K562 (cell line): ENCODE results near the gene DPH2. TPM values are rescaled to one million over a fixed set of nuclear protein-coding genes. Genes with fewer than 3 reads are reported as not detected.

Experiments used
- BRCA1 ChIP-seq, 2 experiments: fragments of 450-650 bp in 1 of 2; sonication (generic) in 1 of 2; formaldehyde crosslinking in 1 of 2; IDR thresholded peaks; 2 replicates each; pipeline versions ENCODE4 v1.5.0 to v1.6.1; 2017 to 2020; ENCODE audit warnings: mild to moderate bottlenecking in 1 of 2, missing genetic modification reagents in 1 of 2
- FOXA3 ChIP-seq, 2 experiments: fragments of 450-650 bp in 1 of 2; sonication (generic) in 1 of 2; formaldehyde crosslinking; IDR thresholded peaks in 1 of 2; conservative IDR thresholded peaks in 1 of 2; 2 replicates each; pipeline versions ENCODE4 v1.4.0 to v1.8.0; 2020 to 2022; ENCODE audit warnings: mild to moderate bottlenecking in 2 of 2, missing genetic modification reagents in 1 of 2
- HEY1 ChIP-seq: fragments of 250-450 bp; sonication (Bioruptor Pico); IDR thresholded peaks from 2 replicates; pipeline ENCODE4 v1.5.0; 2020; ENCODE audit warnings: mild to moderate bottlenecking, moderate library complexity, borderline replicate concordance
- HNRNPK ChIP-seq: fragments of 200-400 bp; formaldehyde crosslinking; IDR thresholded peaks from one replicate; pipeline ENCODE4 v1.6.1; 2018; ENCODE audit warnings: mild to moderate bottlenecking, low read depth, low read length; ENCODE audit not compliant: poor library complexity, severe bottlenecking
- MTA3 ChIP-seq: fragments of 450-650 bp; formaldehyde crosslinking; IDR thresholded peaks from 2 replicates; pipeline ENCODE4 v1.6.1; 2017; ENCODE audit warnings: mild to moderate bottlenecking, borderline replicate concordance
- POLR2A ChIP-seq: fragments of 450-650 bp; conservative IDR thresholded peaks from 2 replicates; pipeline ENCODE4 v1.6.1; 2016
- POLR2AphosphoS5 ChIP-seq: IDR thresholded peaks from 2 replicates; pipeline ENCODE4 v1.6.1; 2011; ENCODE audit warnings: mild to moderate bottlenecking, low read depth, low read length, moderate library complexity; ENCODE audit not compliant: control insufficient read depth, insufficient read depth
- PTTG1 ChIP-seq: fragments of 450-650 bp; IDR thresholded peaks from 2 replicates; pipeline ENCODE4 v1.6.1; 2016; ENCODE audit warnings: low read depth, mild to moderate bottlenecking, missing genetic modification characterization, missing compliant biosample characterization
- RB1 ChIP-seq: fragments of 450-650 bp; IDR thresholded peaks from 2 replicates; pipeline ENCODE4 v1.6.1; 2017; ENCODE audit warnings: low read depth, mild to moderate bottlenecking
- SIN3A ChIP-seq, 2 experiments: fragments of 150-350 bp in 1 of 2; IDR thresholded peaks; 2 replicates each; pipeline ENCODE4 v1.6.1; 2011 to 2016; ENCODE audit warnings: borderline replicate concordance in 2 of 2, low read depth in 2 of 2, low read length in 2 of 2, mild to moderate bottlenecking in 2 of 2, moderate library complexity in 2 of 2; ENCODE audit not compliant: control insufficient read depth in 1 of 2
- SMAD1 ChIP-seq: fragments of 150-350 bp; IDR thresholded peaks from 2 replicates; pipeline ENCODE4 v1.6.1; 2014; ENCODE audit warnings: low read length, low read depth; ENCODE audit not compliant: partially characterized antibody
- SRSF9 ChIP-seq: fragments of 200-400 bp; formaldehyde crosslinking; IDR thresholded peaks from 2 replicates; pipeline ENCODE4 v1.6.1; 2017; ENCODE audit warnings: low read depth, low read length, borderline replicate concordance
- TCF15 ChIP-seq: fragments of 250-450 bp; sonication (Bioruptor Pico); IDR thresholded peaks from 2 replicates; pipeline ENCODE4 v1.8.0; 2022; ENCODE audit warnings: moderate library complexity, mild to moderate bottlenecking, inconsistent platforms
- TCF7 ChIP-seq: sonication (generic); IDR thresholded peaks from 2 replicates; pipeline ENCODE4 v1.6.1; 2016; ENCODE audit warnings: antibody characterized with exemption, borderline replicate concordance
- THRB ChIP-seq: fragments of 450-650 bp; formaldehyde crosslinking; conservative IDR thresholded peaks from 2 replicates; pipeline ENCODE4 v1.4.0; 2022; ENCODE audit warnings: mild to moderate bottlenecking, missing genetic modification characterization
- ZNF445 ChIP-seq: fragments of 250-450 bp; sonication (Bioruptor Pico); IDR thresholded peaks from 2 replicates; pipeline ENCODE4 v1.4.0; 2020; ENCODE audit warnings: low read depth, mild to moderate bottlenecking, moderate library complexity
- polyA plus RNA-seq, 8 experiments: library from polyadenylated mRNA; depleted of rRNA in 4 of 8; stranded (reverse) in 5 of 8; unstranded in 3 of 8; fragments of >200 nt; fragmentation: Nextera tagmentation in 2 of 8; fragmentation: Illumina TruSeq in 1 of 8; extraction: Ambion mirVana in 2 of 8; extraction: Trizol in 1 of 8; gene quantifications; 2 replicates each; pipeline versions ENCODE4 v1.2.1 to v1.2.3, GENCODE V29; 2011 to 2014; ENCODE audit warnings: inconsistent platforms in 1 of 8, missing spikeins in 1 of 8
- total RNA-seq, 7 experiments: library from RNA; depleted of rRNA in 6 of 7; stranded (reverse); fragments of >200 nt in 6 of 7; fragmentation: Illumina TruSeq in 2 of 7; extraction: Trizol in 2 of 7; gene quantifications; 2 replicates each; pipeline versions ENCODE4 v1.2.1 to v1.2.3, GENCODE V29; 2011 to 2021; ENCODE audit warnings: low replicate concordance in 1 of 7

The DPH2 gene
- total and polyA plus RNA-seq, 9 of the 15 experiments (the other 6 are each of a cell fraction or from before 2014, with no cell fraction given) = 17.9 to 94.1 (median 68.1) TPM

- TF ChIP-seq THRB (no peak), SRSF9 (no peak), HNRNPK (no peak), SIN3A (IDR thresholded peaks at IDR 0.05; ENCODE audit: borderline replicate concordance in 2 of 2, control insufficient read depth in 1 of 2, low read depth in 2 of 2, low read length in 2 of 2) (peak in 1 of 2 experiments; percentile 58; a peak in 2 of 4 replicates), RB1 (peak; percentile 23; the same call in 1 of the 2 replicates), BRCA1 (IDR thresholded peaks at IDR 0.05) (no peak), BRCA1 (CRISPR knock-in tag; IDR thresholded peaks at IDR 0.05) (peak; percentile 71; the same call in 1 of the 2 replicates), HEY1 (CRISPR knock-in tag) (no peak), ZNF445 (CRISPR knock-in tag) (no peak), PTTG1 (tag) (no peak), POLR2AphosphoS5 (no peak), TCF7 (peak; percentile 90; the same call in 1 of the 2 replicates), SMAD1 (no peak), TCF15 (no peak), FOXA3 (CRISPR knock-in tag; conservative IDR thresholded peaks at IDR 0.05 in 1 of 2, IDR thresholded peaks at IDR 0.05 in 1 of 2) (peak; percentile 86 to 95), MTA3 (peak; percentile 20; the same call in 1 of the 2 replicates), POLR2A (no peak)
Measured at GRCh38 chr1:43975249-43975961, 5.6 kb downstream of the DPH2 start (continued).
